PC-3 (cell line): ENCODE measurements around the gene CIDEC.

Experiments
- EZH2 ChIP-seq: fragments of 300-600 bp; sonication (generic); IDR thresholded peaks from one replicate; pipeline ENCODE4 v1.6.1; 2017; ENCODE audit warnings: antibody characterized with exemption, mild to moderate bottlenecking, low read length; ENCODE audit not compliant: unreplicated experiment
- TF ChIP-seq, protein P1 (sequence below): fragments of 300-600 bp; sonication (generic); conservative IDR thresholded peaks from 2 replicates; pipeline ENCODE4 v1.5.1; 2017; ENCODE audit warnings: antibody characterized with exemption, low read depth, mild to moderate bottlenecking, low read length

- TF ChIP-seq, protein P1, sequence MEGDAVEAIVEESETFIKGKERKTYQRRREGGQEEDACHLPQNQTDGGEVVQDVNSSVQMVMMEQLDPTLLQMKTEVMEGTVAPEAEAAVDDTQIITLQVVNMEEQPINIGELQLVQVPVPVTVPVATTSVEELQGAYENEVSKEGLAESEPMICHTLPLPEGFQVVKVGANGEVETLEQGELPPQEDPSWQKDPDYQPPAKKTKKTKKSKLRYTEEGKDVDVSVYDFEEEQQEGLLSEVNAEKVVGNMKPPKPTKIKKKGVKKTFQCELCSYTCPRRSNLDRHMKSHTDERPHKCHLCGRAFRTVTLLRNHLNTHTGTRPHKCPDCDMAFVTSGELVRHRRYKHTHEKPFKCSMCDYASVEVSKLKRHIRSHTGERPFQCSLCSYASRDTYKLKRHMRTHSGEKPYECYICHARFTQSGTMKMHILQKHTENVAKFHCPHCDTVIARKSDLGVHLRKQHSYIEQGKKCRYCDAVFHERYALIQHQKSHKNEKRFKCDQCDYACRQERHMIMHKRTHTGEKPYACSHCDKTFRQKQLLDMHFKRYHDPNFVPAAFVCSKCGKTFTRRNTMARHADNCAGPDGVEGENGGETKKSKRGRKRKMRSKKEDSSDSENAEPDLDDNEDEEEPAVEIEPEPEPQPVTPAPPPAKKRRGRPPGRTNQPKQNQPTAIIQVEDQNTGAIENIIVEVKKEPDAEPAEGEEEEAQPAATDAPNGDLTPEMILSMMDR: no peak
- no peak for TF ChIP-seq EZH2
Observed at GRCh38 chr3:9916346-9916733, 36.3 kb upstream of the CIDEC start.
